Pancreas (tissue), 10 donors: ENCODE results near the gene POLD2. TPM values are rescaled to one million over a fixed set of nuclear protein-coding genes. Genes with fewer than 3 reads are reported as not detected.

Experiments
- ATAC-seq, 4 donors: fragments of 200-7000 bp; cut with Tn5 transposase; one replicate each; pipeline versions ENCODE4 v1.8.0 to v1.9.1; 2020; ENCODE audit warnings: mild to moderate bottlenecking in 4 of 4, moderate library complexity in 4 of 4
- DNase-seq, 6 donors: peaks; one replicate each; pipeline ENCODE4 v3.0.0-alpha.2; 2020
- FAIRE-seq: peaks from 2 replicates; lab custom pipeline; 2012; peaks lifted over from hg19 to GRCh38; lab: Jason Lieb, UNC
- H3K27ac ChIP-seq, 4 donors: fragments of 200-600 bp; sonication (generic); 1 replicate in 3 of 4; 2 replicates in 1 of 4; pipeline versions ENCODE4 v1.5.0 to v1.8.0; 2020
- H3K27me3 ChIP-seq, 4 donors: fragments of 200-600 bp; one replicate each; pipeline ENCODE4 v1.8.0; 2021
- H3K36me3 ChIP-seq, 3 donors: fragments of 200-600 bp; sonication (generic) in 1 of 3; one replicate each; pipeline versions ENCODE4 v1.5.0 to v1.8.0; 2020 to 2021
- H3K4me1 ChIP-seq, 3 donors: fragments of 200-600 bp; one replicate each; pipeline ENCODE4 v1.8.0; 2021
- H3K4me3 ChIP-seq, 4 donors: fragments of 200-600 bp; sonication (generic) in 2 of 4; one replicate each; pipeline versions ENCODE4 v1.5.0 to v1.8.0; 2020 to 2021
- H3K9me3 ChIP-seq, 4 donors: fragments of 200-600 bp; one replicate each; pipeline ENCODE4 v1.8.0; 2021
- CTCF ChIP-seq, 4 donors: fragments of 200-600 bp; sonication (generic) in 3 of 4; IDR thresholded peaks; one replicate each; pipeline versions ENCODE4 v1.5.0 to v1.8.0; 2021; ENCODE audit warnings: antibody characterized with exemption in 4 of 4
- WGBS, 2 donors: extraction: QIAGEN DNeasy Blood & Tissue Kit; methylation state at CpG; one replicate each; pipeline ENCODE4 v1.1.7; 2013; 5-methylcytosine and 5-hydroxymethylcytosine counted together
- intact Hi-C, 3 donors: fragments of 100-400 bp; cut with DNase I; formaldehyde crosslinking; loops; one replicate each; pipeline versions ENCODE4 v1.11.1 to v1.14.2; 2022
- polyA plus RNA-seq, 2 donors: library from polyadenylated mRNA; stranded (reverse); fragments of 200-250 nt; gene quantifications; one replicate each; pipeline ENCODE4 v1.2.3, GENCODE V29; 2013
- total RNA-seq, 6 donors: library from RNA; stranded (reverse); fragmentation: NEBNext Ultra II Directional in 4 of 6; extraction: Animal tissue kit (Norgen Biotek cat#: 25700) in 4 of 6; gene quantifications; one replicate each; pipeline versions ENCODE4 v1.2.1 to v1.2.4, GENCODE V29; 2021 to 2023
- donor health status: healthy with polysubstance abuse.
- donor health status: DM: no; HTN: no; CAD: no; lungs with moderate emphysema.
- donor health status: DM: no; HTN: no; CAD: no.
- donor health status: control.
- donor health status: control.
- donor health status: Bipolar disorder and iron deficiency.
- donor health status: DM: yes; HTN: yes; CAD: no.
- donor health status: DM: no; HTN: no; CAD: no.
- donor health status: DM: no; HTN: no; CAD: no.
- donor health status: DM: yes; HTN: yes; CAD: no.

POLD2 gene
- total and polyA plus RNA-seq, 8 donors: 40.6 to 86.4 (median 54.7) TPM

DNA sequence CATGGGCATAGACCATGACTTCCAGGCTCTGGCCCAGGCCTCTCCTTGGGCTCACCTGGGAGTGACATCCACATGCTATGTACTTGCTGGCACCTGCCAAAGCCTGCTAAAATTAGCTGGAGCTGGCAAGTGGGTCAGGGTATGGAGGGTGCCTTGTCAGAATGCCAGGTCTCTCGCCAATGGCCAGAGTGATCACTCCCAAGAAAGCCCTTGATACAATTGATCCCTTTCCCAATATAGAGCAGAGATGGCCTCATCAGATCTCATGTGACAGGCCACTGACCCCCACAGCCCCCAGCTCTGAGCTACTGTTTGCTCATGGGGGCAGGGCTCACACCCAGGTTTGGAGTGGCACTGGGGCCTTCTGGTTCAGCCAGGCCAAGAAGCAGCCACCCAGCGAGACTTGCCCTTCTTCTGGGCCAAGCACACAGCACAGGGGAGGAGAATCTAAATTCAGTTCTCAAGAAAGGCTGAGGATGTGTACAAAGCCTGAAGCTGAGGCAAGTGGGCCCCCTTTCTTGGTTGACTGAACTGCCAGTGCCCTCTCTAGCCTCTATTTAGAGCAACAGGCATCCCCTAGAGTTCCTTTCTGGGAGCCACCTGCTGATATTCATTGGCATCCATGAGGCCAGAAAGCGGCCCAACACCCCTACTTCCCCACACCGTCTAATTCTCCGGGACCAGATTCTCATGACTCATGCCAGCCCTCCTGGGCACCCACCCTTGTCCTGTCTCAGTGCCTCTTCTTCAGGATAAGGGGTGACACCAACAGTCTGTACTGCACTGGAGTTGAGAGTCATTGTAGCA, 36.7 kb upstream of the POLD2 start:
- TF ChIP-seq CTCF (IDR thresholded peaks at IDR 0.05): no peak
- Histone ChIP-seq H3K27ac (no peak overlapping the region), H3K4me3 (no peak overlapping the region), H3K4me1 (no peaks in the 10 kb centered on the region), H3K36me3 (no peaks in the 10 kb centered on the region), H3K9me3 (no peaks in the 10 kb centered on the region), H3K27me3 (no peaks in the 10 kb centered on the region)
- DNase-seq: no peak
- FAIRE-seq: no peak
- intact Hi-C loops: no loop called here
- WGBS, 2 donors: 78 to 82% methylated on average over 5 of the region's 5 CpGs
- no peak for ATAC-seq

DNA sequence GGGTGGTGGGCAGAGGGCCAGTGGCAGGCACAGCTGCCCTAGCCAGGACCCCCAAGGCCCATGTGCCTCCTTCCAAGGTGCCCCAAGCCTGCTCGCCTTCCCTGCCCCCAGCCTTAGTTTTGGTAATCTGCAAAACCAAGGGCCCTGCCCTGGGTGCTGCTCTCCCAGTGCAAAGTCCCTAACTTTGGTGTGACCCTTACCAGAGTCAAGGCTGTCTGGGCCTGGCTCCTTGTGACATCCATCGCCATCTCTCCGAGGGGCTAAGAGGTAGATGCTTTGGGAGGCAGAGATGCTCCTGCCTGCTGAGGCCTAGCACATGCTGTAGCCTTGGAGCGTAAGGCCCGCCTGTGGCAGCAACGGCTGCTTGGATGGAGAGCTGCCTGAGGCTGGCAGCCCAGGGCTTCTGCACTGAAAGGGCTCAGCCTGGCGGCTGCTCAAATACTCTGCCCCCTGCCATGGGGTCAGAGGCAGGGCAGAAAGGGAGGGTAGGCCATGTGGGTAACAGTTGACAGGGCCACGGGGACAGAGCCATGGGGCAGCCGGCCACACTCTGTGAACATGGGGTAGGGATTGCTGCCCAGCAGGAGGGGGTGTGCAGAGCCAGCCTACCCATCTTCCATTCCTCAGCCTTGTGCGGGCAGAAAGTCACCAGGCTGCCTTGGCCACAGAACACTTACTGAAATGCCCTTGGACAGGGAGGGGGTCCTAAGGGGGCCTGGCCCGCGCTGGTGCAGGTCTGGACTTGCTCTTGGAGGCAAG, 35.7 kb upstream of the POLD2 start:
- H3K36me3 ChIP-seq: no peaks in the 10 kb centered on the region
- H3K4me3 ChIP-seq: no peak overlapping the region
- 92 to 94% methylated on average over 12 of the region's 12 CpGs for WGBS, 2 donors
- intact Hi-C loops: no loop called here
- H3K4me1 ChIP-seq: no peaks in the 10 kb centered on the region
- FAIRE-seq (no peak), DNase-seq (peak in 1 of 6 donors; percentile 40), ATAC-seq (peak in 1 of 4 donors; percentile 9)
- H3K27me3 ChIP-seq: no peaks in the 10 kb centered on the region
- H3K9me3 ChIP-seq: no peaks in the 10 kb centered on the region
- no peak for TF ChIP-seq CTCF (IDR thresholded peaks at IDR 0.05)
- H3K27ac ChIP-seq: no peak overlapping the region

DNA sequence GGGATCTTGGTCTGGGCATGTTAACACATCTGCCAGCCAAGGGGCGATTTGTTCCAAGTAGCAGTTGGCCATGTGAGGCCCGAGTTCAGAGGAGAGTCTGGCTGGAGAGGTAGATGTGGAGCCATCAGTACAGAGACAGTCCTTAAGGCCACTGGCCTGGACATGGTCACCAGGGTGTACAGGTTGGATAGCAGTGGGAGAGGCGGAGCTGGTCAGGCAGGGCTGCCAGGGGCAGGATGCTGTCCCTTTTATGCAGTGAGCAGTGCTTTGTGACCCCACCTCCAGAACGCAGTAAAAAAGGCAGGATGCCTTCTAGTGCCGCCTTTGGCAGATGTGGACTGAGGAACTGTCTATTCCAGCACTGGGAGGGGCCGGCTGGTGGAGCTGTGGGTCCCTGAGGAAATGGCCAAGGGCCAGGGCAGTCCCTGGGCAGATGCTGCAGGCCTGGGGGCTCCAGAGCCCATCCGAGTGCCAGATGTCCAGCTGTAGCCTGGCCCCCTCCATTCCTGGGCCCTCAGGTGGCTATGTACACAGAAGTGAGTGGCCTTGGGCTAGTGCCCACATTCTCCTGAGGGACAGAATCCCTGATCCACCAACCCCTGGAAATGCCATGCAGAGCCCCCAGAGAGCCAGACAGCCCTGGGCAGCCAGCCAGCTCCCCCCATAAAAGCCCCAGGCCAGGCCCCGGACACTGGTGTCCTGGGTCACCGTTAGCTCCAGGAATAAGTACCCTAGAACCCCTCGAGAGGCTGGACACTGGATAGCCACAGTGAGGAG, 34.9 kb upstream of the POLD2 start:
- no peak for TF ChIP-seq CTCF (IDR thresholded peaks at IDR 0.05)
- 74 to 77% methylated on average over 10 of the region's 10 CpGs for WGBS, 2 donors
- no peak overlapping the region for H3K4me3 ChIP-seq
- H3K9me3 ChIP-seq: no peaks in the 10 kb centered on the region
- peak in 1 of 4 donors; percentile 32 for ATAC-seq
- intact Hi-C loops: no loop called here
- peak in 2 of 6 donors; percentile 6 to 59 for DNase-seq
- no peaks in the 10 kb centered on the region for H3K4me1 ChIP-seq
- no peak for FAIRE-seq
- H3K36me3 ChIP-seq: no peaks in the 10 kb centered on the region
- no peak overlapping the region for H3K27ac ChIP-seq
- H3K27me3 ChIP-seq: no peaks in the 10 kb centered on the region

- DNase-seq: peak in 1 of 6 donors; percentile 63
- H3K9me3 ChIP-seq: no peaks in the 10 kb centered on the region
- no peak for TF ChIP-seq CTCF (IDR thresholded peaks at IDR 0.05)
- intact Hi-C loops: no loop called here
- H3K27ac ChIP-seq: no peak overlapping the region
- no peak for FAIRE-seq
- H3K4me1 ChIP-seq: no peaks in the 10 kb centered on the region
- no peaks in the 10 kb centered on the region for H3K27me3 ChIP-seq
- H3K36me3 ChIP-seq: no peaks in the 10 kb centered on the region
- ATAC-seq: no peak
- 77 to 80% methylated on average over 15 of the region's 15 CpGs for WGBS, 2 donors
- no peak overlapping the region for H3K4me3 ChIP-seq
Measured at GRCh38 chr7:44157116-44158080, 34.0 kb upstream of the POLD2 start.
